Suprapubic skin (tissue), 4 donors: ENCODE results near the gene WDR83. TPM values are rescaled to one million over a fixed set of nuclear protein-coding genes. Genes with fewer than 3 reads are reported as not detected.

Experiments
- DNase-seq, 2 donors: peaks; one replicate each; pipeline ENCODE4 v3.0.0-alpha.2; 2019; ENCODE audit warnings: low spot score in 2 of 2
- H3K27ac ChIP-seq: fragments of 200-600 bp; sonication (generic); one replicate; pipeline ENCODE4 v1.5.1; 2019
- H3K27me3 ChIP-seq: fragments of 200-600 bp; sonication (generic); one replicate; pipeline ENCODE4 v1.5.1; 2019
- H3K36me3 ChIP-seq: fragments of 200-600 bp; sonication (generic); one replicate; pipeline ENCODE4 v1.5.1; 2019
- H3K4me1 ChIP-seq: fragments of 200-600 bp; sonication (generic); one replicate; pipeline ENCODE4 v1.5.1; 2019
- H3K4me3 ChIP-seq: fragments of 200-600 bp; sonication (generic); one replicate; pipeline ENCODE4 v1.5.1; 2019; ENCODE audit warnings: mild to moderate bottlenecking
- H3K9me3 ChIP-seq: fragments of 200-600 bp; sonication (generic); one replicate; pipeline ENCODE4 v1.5.1; 2019
- EP300 ChIP-seq: sonication (generic); formaldehyde crosslinking; IDR thresholded peaks from one replicate; pipeline ENCODE4 v1.6.1; 2017; ENCODE audit warnings: antibody characterized with exemption
- POLR2A ChIP-seq, 2 donors: fragments of 450-650 bp; IDR thresholded peaks; one replicate each; pipeline ENCODE4 v1.6.1; 2017; ENCODE audit warnings: antibody characterized with exemption in 2 of 2, mild to moderate bottlenecking in 2 of 2, moderate library complexity in 2 of 2
- POLR2AphosphoS5 ChIP-seq, 3 donors: sonication (generic); formaldehyde crosslinking; IDR thresholded peaks; one replicate each; pipeline ENCODE4 v1.6.1; 2017; ENCODE audit warnings: antibody characterized with exemption in 3 of 3
- WGBS: methylation state at CpG from one replicate; pipeline ENCODE4 v1.1.5; 2018; 5-methylcytosine and 5-hydroxymethylcytosine counted together
- total RNA-seq, 4 donors: library from RNA; depleted of rRNA; stranded (reverse); fragments of >200 nt; gene quantifications; one replicate each; pipeline ENCODE4 v1.1.0, GENCODE V29; 2016
- TF ChIP-seq, protein P1 (sequence below), 2 donors: fragments of 200-600 bp in 1 of 2; fragments of 450-650 bp in 1 of 2; sonication (generic) in 1 of 2; IDR thresholded peaks; one replicate each; pipeline ENCODE4 v1.5.1; 2016 to 2019; ENCODE audit warnings: antibody characterized with exemption in 2 of 2, mild to moderate bottlenecking in 1 of 2, moderate library complexity in 1 of 2

WDR83 gene
- total RNA-seq, 4 donors from 2014 or later = 9.8 to 21.9 (median 17.2) TPM

DNA sequence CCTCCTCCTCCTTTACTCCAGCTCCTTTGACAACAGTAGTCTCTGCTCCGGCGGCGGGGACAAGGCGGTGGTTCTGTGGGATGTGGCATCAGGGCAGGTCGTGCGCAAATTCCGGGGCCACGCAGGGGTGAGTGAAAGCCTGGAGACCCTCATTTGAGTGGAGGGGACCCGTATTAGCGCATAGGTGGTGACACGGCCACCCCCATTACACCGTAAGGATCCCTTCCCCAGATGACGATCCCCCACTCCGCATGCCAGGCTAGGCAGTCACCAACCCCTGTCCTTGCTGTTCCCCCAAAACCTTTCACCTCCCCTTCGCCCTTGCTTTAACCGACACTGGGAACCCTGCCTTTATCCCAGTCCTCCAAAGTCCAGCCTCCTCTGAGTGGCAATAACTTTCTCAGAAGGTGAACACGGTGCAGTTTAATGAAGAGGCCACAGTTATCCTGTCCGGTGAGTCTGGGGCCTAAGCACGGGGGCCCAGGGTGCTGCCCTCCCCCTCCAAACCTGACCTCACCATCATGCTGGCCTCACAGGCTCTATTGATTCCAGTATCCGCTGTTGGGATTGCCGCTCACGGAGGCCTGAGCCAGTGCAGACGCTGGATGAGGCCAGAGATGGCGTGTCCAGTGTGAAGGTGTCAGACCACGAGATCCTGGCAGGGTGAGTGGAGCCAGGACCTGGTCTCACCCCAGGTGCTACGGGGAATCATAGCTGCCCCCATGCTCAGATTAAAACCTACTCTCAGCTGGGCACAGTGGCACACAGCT is 3.7 kb downstream of the WDR83 start:
- no peak for TF ChIP-seq POLR2A (IDR thresholded peaks at IDR 0.05)
- TF ChIP-seq POLR2AphosphoS5 (IDR thresholded peaks at IDR 0.05) = no peak
- TF ChIP-seq, protein P1, sequence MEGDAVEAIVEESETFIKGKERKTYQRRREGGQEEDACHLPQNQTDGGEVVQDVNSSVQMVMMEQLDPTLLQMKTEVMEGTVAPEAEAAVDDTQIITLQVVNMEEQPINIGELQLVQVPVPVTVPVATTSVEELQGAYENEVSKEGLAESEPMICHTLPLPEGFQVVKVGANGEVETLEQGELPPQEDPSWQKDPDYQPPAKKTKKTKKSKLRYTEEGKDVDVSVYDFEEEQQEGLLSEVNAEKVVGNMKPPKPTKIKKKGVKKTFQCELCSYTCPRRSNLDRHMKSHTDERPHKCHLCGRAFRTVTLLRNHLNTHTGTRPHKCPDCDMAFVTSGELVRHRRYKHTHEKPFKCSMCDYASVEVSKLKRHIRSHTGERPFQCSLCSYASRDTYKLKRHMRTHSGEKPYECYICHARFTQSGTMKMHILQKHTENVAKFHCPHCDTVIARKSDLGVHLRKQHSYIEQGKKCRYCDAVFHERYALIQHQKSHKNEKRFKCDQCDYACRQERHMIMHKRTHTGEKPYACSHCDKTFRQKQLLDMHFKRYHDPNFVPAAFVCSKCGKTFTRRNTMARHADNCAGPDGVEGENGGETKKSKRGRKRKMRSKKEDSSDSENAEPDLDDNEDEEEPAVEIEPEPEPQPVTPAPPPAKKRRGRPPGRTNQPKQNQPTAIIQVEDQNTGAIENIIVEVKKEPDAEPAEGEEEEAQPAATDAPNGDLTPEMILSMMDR (IDR thresholded peaks at IDR 0.05) = no peak
- no peak for TF ChIP-seq EP300
- H3K36me3 ChIP-seq = peaks cover 34% of the 10 kb centered on the region
- no peaks in the 10 kb centered on the region for H3K9me3 ChIP-seq
- H3K27me3 ChIP-seq = no peaks in the 10 kb centered on the region
- no peak for DNase-seq
- H3K27ac ChIP-seq = peak overlapping the region; percentile 96
- H3K4me3 ChIP-seq = peak overlapping the region; percentile 91
- 35% methylated on average over 13 of the region's 26 CpGs for WGBS
- H3K4me1 ChIP-seq = peaks cover 44% of the 10 kb centered on the region

- Histone ChIP-seq H3K27me3 (no peaks in the 10 kb centered on the region), H3K4me3 (no peak overlapping the region), H3K36me3 (peaks cover 58% of the 10 kb centered on the region), H3K4me1 (peaks cover 28% of the 10 kb centered on the region), H3K27ac (no peak overlapping the region), H3K9me3 (no peaks in the 10 kb centered on the region)
- 80% methylated on average over 1 of the region's 10 CpGs for WGBS
- no peak for DNase-seq
- TF ChIP-seq POLR2AphosphoS5 (IDR thresholded peaks at IDR 0.05) = no peak
- TF ChIP-seq POLR2A (IDR thresholded peaks at IDR 0.05) = no peak
- no peak for TF ChIP-seq EP300
- TF ChIP-seq, protein P1 (IDR thresholded peaks at IDR 0.05) = no peak
Observed at GRCh38 chr19:12672744-12673143, 6.1 kb downstream of the WDR83 start.

- Histone ChIP-seq H3K36me3 (peaks cover 77% of the 10 kb centered on the region), H3K9me3 (no peaks in the 10 kb centered on the region), H3K27ac (no peak overlapping the region), H3K27me3 (no peaks in the 10 kb centered on the region), H3K4me3 (no peak overlapping the region), H3K4me1 (peaks cover 17% of the 10 kb centered on the region)
- WGBS = 92% methylated on average over 10 of the region's 10 CpGs
- TF ChIP-seq, protein P1 (IDR thresholded peaks at IDR 0.05) = no peak
- TF ChIP-seq POLR2AphosphoS5 (IDR thresholded peaks at IDR 0.05) = no peak
- no peak for DNase-seq
Observed at GRCh38 chr19:12675399-12675798, 8.8 kb downstream of the WDR83 start.

DNA sequence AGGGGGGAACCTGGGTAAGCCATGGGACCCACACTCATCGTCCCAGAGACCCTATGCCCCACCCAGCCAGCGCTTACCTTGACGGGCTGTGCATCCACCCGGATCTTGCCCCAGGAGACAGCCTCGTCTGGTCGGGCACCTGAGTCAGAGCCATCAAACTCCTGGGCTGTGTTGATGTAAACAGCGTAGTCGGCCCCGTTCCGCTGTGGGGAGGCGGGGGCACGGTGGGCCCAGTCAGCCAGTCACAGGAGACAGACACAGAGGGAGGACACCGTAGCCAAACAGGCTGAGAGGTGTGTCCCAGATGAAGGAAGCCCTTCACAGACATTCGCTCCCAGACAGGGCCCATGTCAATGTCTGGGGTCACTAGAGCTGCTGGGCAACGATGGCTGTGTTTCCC is 9.3 kb downstream of the WDR83 start:
- no peak overlapping the region for H3K27ac ChIP-seq
- H3K4me3 ChIP-seq = no peak overlapping the region
- no peaks in the 10 kb centered on the region for H3K9me3 ChIP-seq
- peaks cover 77% of the 10 kb centered on the region for H3K36me3 ChIP-seq
- no peak for DNase-seq
- no peaks in the 10 kb centered on the region for H3K27me3 ChIP-seq
- 88% methylated on average over 10 of the region's 15 CpGs for WGBS
- no peak for TF ChIP-seq EP300
- H3K4me1 ChIP-seq = peaks cover 17% of the 10 kb centered on the region

DNA sequence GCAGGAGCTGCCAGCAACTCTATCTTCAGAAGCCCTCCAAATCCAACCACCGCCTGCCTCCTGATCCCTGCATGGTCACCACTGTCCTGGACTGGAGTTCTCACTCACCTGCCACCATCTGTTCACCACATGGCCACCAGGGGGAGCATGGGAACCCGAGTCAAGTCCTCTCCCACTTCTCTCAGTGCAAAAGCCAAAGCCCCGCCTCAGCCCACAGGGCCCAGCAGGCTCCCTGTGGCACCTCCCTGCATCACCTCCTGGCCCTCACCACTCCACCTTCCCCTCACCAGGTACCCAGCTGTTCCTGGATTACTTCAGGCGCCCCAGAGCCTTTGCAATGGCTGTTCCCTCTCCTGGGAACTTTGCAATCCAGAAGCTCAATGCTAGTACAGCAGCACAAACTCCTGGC is 9.8 kb downstream of the WDR83 start:
- WGBS = 5% methylated on average over 4 of the region's 4 CpGs

More for the DNA sequence above, 9.8 kb downstream of the WDR83 start:
- Histone ChIP-seq H3K4me3 (no peak overlapping the region), H3K27ac (no peak overlapping the region), H3K9me3 (no peaks in the 10 kb centered on the region), H3K27me3 (no peaks in the 10 kb centered on the region), H3K4me1 (peaks cover 17% of the 10 kb centered on the region), H3K36me3 (peaks cover 77% of the 10 kb centered on the region)
- DNase-seq = peak; percentile 91 to 92
- TF ChIP-seq POLR2A (IDR thresholded peaks at IDR 0.05) = no peak
- TF ChIP-seq, protein P1 (IDR thresholded peaks at IDR 0.05) = peak; percentile 73 to 83
- no peak for TF ChIP-seq POLR2AphosphoS5 (IDR thresholded peaks at IDR 0.05)
- no peak for TF ChIP-seq EP300
